Progenitor cell of endocrine pancreas (in vitro differentiated cells): ENCODE data around the gene EXD3. TPM values are rescaled to one million over a fixed set of nuclear protein-coding genes. Genes with fewer than 3 reads are reported as not detected.
A peak's percentile ranks its signal among the peaks of the same experiment; 100 is the strongest.

Experiments used
- DNase-seq: peaks from one replicate; pipeline ENCODE4 v3.0.0; 2021; ENCODE audit warnings: low spot score; ENCODE audit not compliant: unreplicated experiment
- H3K27ac Mint-ChIP-seq: 2 replicates; pipeline ENCODE4 v1.8.0; 2021; ENCODE audit warnings: mild to moderate bottlenecking, moderate library complexity, mixed read lengths
- H3K27me3 Mint-ChIP-seq: 2 replicates; pipeline ENCODE4 v1.8.0; 2021; ENCODE audit warnings: mixed read lengths
- H3K36me3 Mint-ChIP-seq: 2 replicates; pipeline ENCODE4 v1.8.0; 2022; ENCODE audit warnings: mixed read lengths; ENCODE audit not compliant: insufficient read depth
- H3K4me1 Mint-ChIP-seq: 2 replicates; pipeline ENCODE4 v1.8.0; 2021; ENCODE audit warnings: low read depth, mixed read lengths
- H3K4me3 Mint-ChIP-seq: 2 replicates; pipeline ENCODE4 v1.8.0; 2021; ENCODE audit warnings: low read depth, mild to moderate bottlenecking, moderate library complexity, mixed read lengths
- H3K9me3 Mint-ChIP-seq: 2 replicates; pipeline ENCODE4 v1.8.0; 2021; ENCODE audit warnings: low read depth, mixed read lengths
- CTCF ChIP-seq: fragments of 200-600 bp; sonication (generic); IDR thresholded peaks from one replicate; pipeline ENCODE4 v1.5.0; 2021; ENCODE audit warnings: antibody characterized with exemption, mild to moderate bottlenecking; ENCODE audit not compliant: unreplicated experiment
- total RNA-seq: library from RNA; stranded (reverse); gene quantifications from 2 replicates; pipeline ENCODE4 v1.2.1, GENCODE V29; 2021

Gene EXD3
- total RNA-seq, 1 donor from 2014 or later: 31.7 TPM

DNA sequence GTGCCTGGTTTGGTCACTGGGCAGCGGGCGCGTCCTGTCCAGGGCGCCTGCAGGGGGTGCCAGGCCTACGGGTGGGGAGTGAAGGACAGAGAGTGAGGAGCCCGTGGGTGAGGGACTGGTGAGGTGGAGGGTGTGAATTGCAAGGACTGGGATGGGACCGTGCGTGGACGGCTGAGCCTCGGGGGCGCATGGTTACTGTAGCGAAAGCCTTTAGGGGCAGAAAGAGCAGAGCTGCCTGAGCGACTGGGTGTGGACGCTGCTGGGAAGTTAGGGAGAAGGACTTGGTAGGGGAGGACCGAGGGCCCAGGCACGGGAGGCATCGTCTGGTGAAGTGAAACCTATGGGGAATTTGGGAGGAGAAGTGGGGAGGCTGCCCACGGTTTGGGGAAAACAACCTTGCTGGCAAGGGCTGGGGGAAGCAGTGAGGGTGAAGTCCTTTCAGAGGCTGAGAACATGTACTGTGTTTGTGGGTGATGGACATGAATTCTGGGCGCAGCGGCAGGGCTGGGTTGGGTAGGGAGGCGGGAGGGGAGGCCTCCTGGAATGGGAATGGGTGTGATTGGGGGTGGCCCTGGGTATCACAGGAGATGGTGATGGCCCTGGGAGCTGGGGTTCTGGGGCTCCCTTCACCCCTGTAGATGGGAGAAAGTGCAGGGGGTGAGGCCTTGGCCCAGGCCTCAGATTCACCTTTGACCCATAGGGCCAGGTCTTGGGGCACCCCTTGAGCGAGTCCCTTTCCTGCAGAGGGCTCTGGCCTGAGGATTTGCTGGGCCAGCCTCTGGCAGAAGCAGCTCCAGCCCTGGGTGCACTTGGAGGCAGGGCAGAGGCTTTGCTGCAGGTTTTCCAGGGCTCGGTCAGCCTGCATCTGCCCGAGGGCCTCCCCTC is 147.1 kb downstream of the EXD3 start:
- TF ChIP-seq CTCF: no peak
- H3K4me3 Mint-ChIP-seq: peak overlapping the region; percentile 5
- no peaks in the 10 kb centered on the region for H3K9me3 Mint-ChIP-seq
- peaks cover 5% of the 10 kb centered on the region for H3K36me3 Mint-ChIP-seq
- H3K27me3 Mint-ChIP-seq: no peaks in the 10 kb centered on the region
- DNase-seq: no peak
- peak overlapping the region; percentile 15 for H3K27ac Mint-ChIP-seq
- peaks cover 16% of the 10 kb centered on the region for H3K4me1 Mint-ChIP-seq

GRCh38 chr9:137275203-137275587 is 147.8 kb downstream of the EXD3 start:
- Mint-ChIP-seq H3K36me3 (peaks cover 5% of the 10 kb centered on the region), H3K9me3 (no peaks in the 10 kb centered on the region), H3K4me3 (no peak overlapping the region), H3K27ac (no peak overlapping the region), H3K4me1 (peaks cover 16% of the 10 kb centered on the region), H3K27me3 (no peaks in the 10 kb centered on the region)
- TF ChIP-seq CTCF: no peak
- DNase-seq: no peak

- no peak overlapping the region for H3K27ac Mint-ChIP-seq
Observed at GRCh38 chr9:137273611-137274320, 149.2 kb downstream of the EXD3 start.

DNA sequence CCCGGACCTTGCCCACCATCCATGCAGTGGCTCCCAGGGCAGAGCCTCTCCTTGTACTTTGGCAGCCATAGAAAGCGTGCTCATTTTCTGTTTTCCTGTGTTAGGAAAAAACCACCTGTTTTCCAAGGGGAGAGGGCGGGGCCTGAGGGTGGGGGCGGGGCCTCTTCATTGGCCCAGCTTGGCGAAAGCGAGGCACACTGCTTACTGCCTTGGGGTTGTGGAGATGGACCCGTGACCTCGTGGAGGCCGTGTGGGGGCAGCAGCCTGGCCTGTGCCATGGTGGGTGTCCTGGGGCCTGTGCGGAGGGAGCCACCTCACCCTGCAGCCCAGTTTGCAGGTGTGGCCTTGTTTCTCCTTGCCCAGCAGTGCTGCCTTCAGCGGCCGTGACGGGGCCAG is 149.9 kb downstream of the EXD3 start:
- no peak overlapping the region for H3K27ac Mint-ChIP-seq

More at GRCh38 chr9:137273611-137274320, 149.2 kb downstream of the EXD3 start:
- H3K27me3 Mint-ChIP-seq: no peaks in the 10 kb centered on the region
- H3K4me1 Mint-ChIP-seq: peaks cover 16% of the 10 kb centered on the region
- no peak for TF ChIP-seq CTCF
- no peak overlapping the region for H3K4me3 Mint-ChIP-seq
- H3K9me3 Mint-ChIP-seq: no peaks in the 10 kb centered on the region
- peaks cover 11% of the 10 kb centered on the region for H3K36me3 Mint-ChIP-seq
- DNase-seq: no peak

More for the DNA sequence above, 149.9 kb downstream of the EXD3 start:
- DNase-seq: no peak
- Mint-ChIP-seq H3K9me3 (no peaks in the 10 kb centered on the region), H3K4me3 (no peak overlapping the region), H3K36me3 (peaks cover 14% of the 10 kb centered on the region), H3K27me3 (no peaks in the 10 kb centered on the region), H3K4me1 (peaks cover 16% of the 10 kb centered on the region)
- TF ChIP-seq CTCF: no peak
